Measurements from ENCODE around the gene MAPK8IP2. TPM values are rescaled to one million over a fixed set of nuclear protein-coding genes. Genes with fewer than 3 reads are reported as not detected.

MAPK8IP2 gene
- total and polyA plus RNA-seq, 10 of the 15 experiments (the other 5 are each of a cell fraction or from before 2014, with no cell fraction given), result 0.01 to 0.13 (median 0.06) TPM; not detected in 4

- no peaks in the 10 kb centered on the region for H3K4me1 ChIP-seq (ENCODE audit: control insufficient read depth, insufficient read depth, low read length)
- ATAC-seq, result no peak
- in situ Hi-C loops (cut with MboI), result no loop called here
- H3K4me2 ChIP-seq (ENCODE audit: control insufficient read depth, insufficient read depth), result no peak overlapping the region
- no peak overlapping the region for H3K4me3 ChIP-seq
- no peak overlapping the region for H3K9ac ChIP-seq (ENCODE audit: control insufficient read depth, insufficient read depth, low read length)
- no peaks in the 10 kb centered on the region for H3K36me3 ChIP-seq (ENCODE audit: control insufficient read depth in 2 of 2, insufficient read depth in 2 of 2, low read length in 1 of 2)
- intact Hi-C loops (cut with micrococcal nuclease; ENCODE audit: unreplicated experiment), result loop anchor here (1.0 to 5.0 kb wide), 2 partner anchors 20 to 34 kb away; partner anchors contain the start of gene SCO2
- no peak for TF ChIP-seq RUNX3 (IDR thresholded peaks at IDR 0.05; ENCODE audit: low read length)
- no peak for TF ChIP-seq PAX5 (IDR thresholded peaks at IDR 0.05; ENCODE audit: borderline replicate concordance, low read depth, low read length)
- no peak for TF ChIP-seq BMI1 (IDR thresholded peaks at IDR 0.05; ENCODE audit: borderline replicate concordance)
- TF ChIP-seq NFYA (IDR thresholded peaks at IDR 0.05; ENCODE audit: borderline replicate concordance, low read depth, low read length), result no peak
- no peak for TF ChIP-seq ATF7 (IDR thresholded peaks at IDR 0.05; ENCODE audit: low read depth)
- TF ChIP-seq IRF3 (IDR thresholded peaks at IDR 0.05), result no peak
- no peak for TF ChIP-seq SMC3 (IDR thresholded peaks at IDR 0.05; ENCODE audit: borderline replicate concordance, low read length)
- TF ChIP-seq CUX1 (IDR thresholded peaks at IDR 0.05; ENCODE audit: insufficient replicate concordance, low read depth, low read length), result no peak
- no peak for TF ChIP-seq SMAD5 (IDR thresholded peaks at IDR 0.05; ENCODE audit: low read depth)
- BruUV-seq (replicated peaks), result no TSS peak
- no peaks in the 10 kb centered on the region for H3K79me2 ChIP-seq (ENCODE audit: control insufficient read depth, insufficient read depth, low read length)
- no peaks in the 10 kb centered on the region for H3K9me3 ChIP-seq (replicated peaks; ENCODE audit: control insufficient read depth, insufficient read depth, low read length)
- WGBS (ENCODE audit: insufficient coverage, insufficient replicate concordance, low lambda C conversion rate, missing lambda C conversion rate), result 45% methylated on average over 9 of the region's 34 CpGs
- no peak for FAIRE-seq
- H2AFZ ChIP-seq (ENCODE audit: control insufficient read depth, low read depth, low read length), result no peak overlapping the region
- ChIA-PET CTCF (no interaction called here), RAD21 (ENCODE audit: unreplicated experiment) (no interaction called here), SMC1A (ENCODE audit: uncharacterized antibody, unreplicated experiment) (no interaction called here), POLR2A (no interaction called here)
- no peak for DNase-seq (ENCODE audit: low read depth, low spot score)
- H3K27me3 ChIP-seq (replicated peaks in 1 of 2; ENCODE audit: control insufficient read depth in 2 of 2, insufficient read depth in 2 of 2, low read length in 1 of 2), result peaks cover 0 to 1% of the 10 kb centered on the region in 2 experiments; a peak in 1 of 4 replicates
- no peaks in the 10 kb centered on the region for H4K20me1 ChIP-seq (ENCODE audit: control insufficient read depth, insufficient read depth)
- H3K27ac ChIP-seq (ENCODE audit: control insufficient read depth, insufficient read depth), result no peak overlapping the region
These were observed 38.9 kb upstream of the MAPK8IP2 start for GRCh38 chr22:50561401-50562358.
